EL (cell line): Measurements from ENCODE around the gene MRAS.
A peak's percentile ranks its signal among the peaks of the same experiment; 100 is the strongest.
"Not testable (repeated sequence)": the region's sequence is repeated elsewhere in the genome, so short reads cannot be mapped to it uniquely, and the experiment has no call there.

Experiments
- DNase-seq: peaks from one replicate; pipeline ENCODE4 v3.0.0-alpha.2; 2016

MRAS gene

GRCh38 chr3:138394156-138394555 is 45.8 kb downstream of the MRAS start:
- no peak for DNase-seq

- DNase-seq = no peak
Measured at GRCh38 chr3:138394686-138395085, 46.3 kb downstream of the MRAS start.

- DNase-seq = no peak
Measured at GRCh38 chr3:138395865-138396751, 47.7 kb downstream of the MRAS start.

- no peak for DNase-seq
Measured at GRCh38 chr3:138396752-138397410, 48.5 kb downstream of the MRAS start.

- DNase-seq = no peak
Measured at GRCh38 chr3:138397983-138398382, 49.6 kb downstream of the MRAS start.

GRCh38 chr3:138398791-138399575 is 50.6 kb downstream of the MRAS start:
- DNase-seq = no peak

GRCh38 chr3:138399766-138400165 is 51.4 kb downstream of the MRAS start:
- no peak for DNase-seq

GRCh38 chr3:138400651-138401070 is 52.3 kb downstream of the MRAS start:
- DNase-seq = no peak

GRCh38 chr3:138401834-138402233 is 53.5 kb downstream of the MRAS start:
- DNase-seq = no peak

GRCh38 chr3:138404121-138404520 is 55.7 kb downstream of the MRAS start:
- DNase-seq = no peak

GRCh38 chr3:138405001-138405400 is 56.6 kb downstream of the MRAS start:
- DNase-seq = no peak

GRCh38 chr3:138405486-138405885 is 57.1 kb downstream of the MRAS start:
- DNase-seq = no peak

GRCh38 chr3:138406606-138407005 is 58.2 kb downstream of the MRAS start:
- DNase-seq = no peak

GRCh38 chr3:138407236-138407907 is 59.0 kb downstream of the MRAS start:
- DNase-seq = no peak

GRCh38 chr3:138408751-138409570 is 60.6 kb downstream of the MRAS start:
- no peak for DNase-seq

- peak; percentile 44 for DNase-seq
Measured at GRCh38 chr3:138412821-138413551, 64.6 kb downstream of the MRAS start.

GRCh38 chr3:138416236-138416635 is 67.9 kb downstream of the MRAS start:
- DNase-seq = not testable (repeated sequence)

- DNase-seq = peak; percentile 78
Measured at GRCh38 chr3:138417559-138417982, 69.2 kb downstream of the MRAS start.

GRCh38 chr3:138418601-138419206 is 70.3 kb downstream of the MRAS start:
- no peak for DNase-seq

- DNase-seq = no peak
Measured at GRCh38 chr3:138423316-138423715, 74.9 kb downstream of the MRAS start.

- DNase-seq = no peak
Measured at GRCh38 chr3:138424323-138424722, 75.9 kb downstream of the MRAS start.
